HepG2 (cell line): Measurements from ENCODE around the gene GUK1. TPM values are rescaled to one million over a fixed set of nuclear protein-coding genes. Genes with fewer than 3 reads are reported as not detected.

Source experiments
- EEA1 ChIP-seq: sonication (generic); formaldehyde crosslinking; IDR thresholded peaks from 2 replicates; pipeline ENCODE4 v1.5.1; 2020; ENCODE audit warnings: mild to moderate bottlenecking, missing genetic modification reagents, borderline replicate concordance
- KDM5B ChIP-seq: sonication (generic); formaldehyde crosslinking; IDR thresholded peaks from 2 replicates; pipeline ENCODE4 v1.4.0; 2020; ENCODE audit warnings: missing genetic modification reagents, mild to moderate bottlenecking, borderline replicate concordance
- KLF15 ChIP-seq: sonication (generic); formaldehyde crosslinking; IDR thresholded peaks from 2 replicates; pipeline ENCODE4 v1.8.1; 2023; ENCODE audit warnings: borderline replicate concordance, mild to moderate bottlenecking, inconsistent platforms, missing genetic modification reagents, mixed read lengths
- SIN3B ChIP-seq: fragments of 150-350 bp; IDR thresholded peaks from 2 replicates; pipeline ENCODE4 v1.6.1; 2014; ENCODE audit warnings: low read length
- ZNF329 ChIP-seq: sonication (generic); formaldehyde crosslinking; IDR thresholded peaks from 2 replicates; pipeline ENCODE4 v1.9.0; 2021; ENCODE audit warnings: low read depth, mild to moderate bottlenecking, missing genetic modification reagents
- polyA plus RNA-seq, 8 experiments: library from polyadenylated mRNA; depleted of rRNA in 3 of 8; stranded (reverse) in 7 of 8; unstranded in 1 of 8; fragments of >200 nt; fragmentation: Illumina TruSeq in 4 of 8; extraction: Trizol in 4 of 8; gene quantifications; 2 replicates each; pipeline versions ENCODE4 v1.2.1 to v1.2.3, GENCODE V29; 2011 to 2016; ENCODE audit warnings: low read depth in 4 of 8, missing spikeins in 1 of 8, mixed read lengths in 1 of 8; ENCODE audit not compliant: insufficient read depth in 1 of 8
- total RNA-seq, 5 experiments: library from RNA; depleted of rRNA; stranded (reverse); fragments of >200 nt; fragmentation: Illumina TruSeq; extraction: Trizol; gene quantifications; 2 replicates each; pipeline ENCODE4 v1.2.3, GENCODE V29; 2016; ENCODE audit warnings: low read depth in 1 of 5
- TF ChIP-seq, protein P1 (sequence below): sonication (generic); formaldehyde crosslinking; IDR thresholded peaks from 2 replicates; pipeline ENCODE4 v1.4.0; 2020; ENCODE audit warnings: mild to moderate bottlenecking, missing genetic modification reagents
- TF ChIP-seq, protein P2 (sequence below): sonication (generic); formaldehyde crosslinking; IDR thresholded peaks from 2 replicates; pipeline ENCODE4 v1.4.0; 2020; ENCODE audit warnings: mild to moderate bottlenecking, missing genetic modification reagents, borderline replicate concordance
- TF ChIP-seq, protein P3 (sequence below): IDR thresholded peaks from 2 replicates; pipeline ENCODE4 v1.6.1; 2016
- TF ChIP-seq, protein P4 (sequence below): sonication (generic); formaldehyde crosslinking; IDR thresholded peaks from 2 replicates; pipeline ENCODE4 v1.9.0; 2021; ENCODE audit warnings: mild to moderate bottlenecking, missing genetic modification reagents
- TF ChIP-seq, protein P5 (sequence below): sonication (generic); formaldehyde crosslinking; IDR thresholded peaks from 2 replicates; pipeline ENCODE4 v1.4.0; 2020; ENCODE audit warnings: missing genetic modification reagents, borderline replicate concordance

The GUK1 gene
- total and polyA plus RNA-seq, 2 of the 13 experiments (the other 11 are each of a cell fraction or from before 2014, with no cell fraction given): 116 to 154 TPM

DNA sequence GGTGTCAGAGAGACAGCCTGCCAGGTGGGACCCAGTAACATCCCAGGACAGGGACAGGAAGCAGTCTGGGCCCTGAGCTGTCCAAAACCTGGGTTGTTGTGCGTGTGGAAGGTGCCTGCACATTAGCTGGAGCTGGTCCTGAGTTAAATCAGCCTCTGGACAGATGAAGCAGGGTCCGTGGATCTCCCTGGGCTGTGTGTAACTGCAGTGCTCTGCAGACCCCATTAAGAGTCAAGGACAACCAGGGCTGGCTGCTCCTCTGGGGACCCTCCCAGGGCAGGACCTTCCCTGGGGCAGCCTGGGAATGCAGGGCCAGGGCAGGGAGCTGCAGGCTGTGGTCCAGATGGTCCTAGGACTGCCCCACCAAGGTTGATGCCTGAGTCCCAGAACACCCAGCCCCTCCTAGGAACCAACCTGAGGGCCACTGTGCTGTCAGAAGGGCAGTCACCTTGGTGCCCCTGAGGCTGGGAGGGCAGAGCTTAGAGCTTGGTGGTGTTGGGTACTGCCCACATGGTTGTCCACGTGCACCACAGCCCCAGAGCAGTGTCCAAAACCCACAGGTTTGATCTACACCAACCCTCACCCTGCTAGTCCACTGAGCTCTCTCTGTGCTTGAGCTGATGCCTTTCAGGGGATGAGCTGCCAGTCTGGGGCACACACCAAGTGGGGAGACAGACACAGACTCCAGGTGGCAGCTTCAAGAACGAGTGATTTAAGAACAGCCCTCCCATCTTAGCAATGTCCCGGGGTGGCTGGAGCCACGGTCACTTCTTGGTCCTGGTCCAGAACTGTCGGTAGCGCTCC is 33.9 kb upstream of the GUK1 start (continued):
- TF ChIP-seq, protein P1, sequence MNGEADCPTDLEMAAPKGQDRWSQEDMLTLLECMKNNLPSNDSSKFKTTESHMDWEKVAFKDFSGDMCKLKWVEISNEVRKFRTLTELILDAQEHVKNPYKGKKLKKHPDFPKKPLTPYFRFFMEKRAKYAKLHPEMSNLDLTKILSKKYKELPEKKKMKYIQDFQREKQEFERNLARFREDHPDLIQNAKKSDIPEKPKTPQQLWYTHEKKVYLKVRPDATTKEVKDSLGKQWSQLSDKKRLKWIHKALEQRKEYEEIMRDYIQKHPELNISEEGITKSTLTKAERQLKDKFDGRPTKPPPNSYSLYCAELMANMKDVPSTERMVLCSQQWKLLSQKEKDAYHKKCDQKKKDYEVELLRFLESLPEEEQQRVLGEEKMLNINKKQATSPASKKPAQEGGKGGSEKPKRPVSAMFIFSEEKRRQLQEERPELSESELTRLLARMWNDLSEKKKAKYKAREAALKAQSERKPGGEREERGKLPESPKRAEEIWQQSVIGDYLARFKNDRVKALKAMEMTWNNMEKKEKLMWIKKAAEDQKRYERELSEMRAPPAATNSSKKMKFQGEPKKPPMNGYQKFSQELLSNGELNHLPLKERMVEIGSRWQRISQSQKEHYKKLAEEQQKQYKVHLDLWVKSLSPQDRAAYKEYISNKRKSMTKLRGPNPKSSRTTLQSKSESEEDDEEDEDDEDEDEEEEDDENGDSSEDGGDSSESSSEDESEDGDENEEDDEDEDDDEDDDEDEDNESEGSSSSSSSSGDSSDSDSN (CRISPR knock-in tag): no peak
- no peak for TF ChIP-seq SIN3B
- no peak for TF ChIP-seq EEA1
- TF ChIP-seq, protein P2, sequence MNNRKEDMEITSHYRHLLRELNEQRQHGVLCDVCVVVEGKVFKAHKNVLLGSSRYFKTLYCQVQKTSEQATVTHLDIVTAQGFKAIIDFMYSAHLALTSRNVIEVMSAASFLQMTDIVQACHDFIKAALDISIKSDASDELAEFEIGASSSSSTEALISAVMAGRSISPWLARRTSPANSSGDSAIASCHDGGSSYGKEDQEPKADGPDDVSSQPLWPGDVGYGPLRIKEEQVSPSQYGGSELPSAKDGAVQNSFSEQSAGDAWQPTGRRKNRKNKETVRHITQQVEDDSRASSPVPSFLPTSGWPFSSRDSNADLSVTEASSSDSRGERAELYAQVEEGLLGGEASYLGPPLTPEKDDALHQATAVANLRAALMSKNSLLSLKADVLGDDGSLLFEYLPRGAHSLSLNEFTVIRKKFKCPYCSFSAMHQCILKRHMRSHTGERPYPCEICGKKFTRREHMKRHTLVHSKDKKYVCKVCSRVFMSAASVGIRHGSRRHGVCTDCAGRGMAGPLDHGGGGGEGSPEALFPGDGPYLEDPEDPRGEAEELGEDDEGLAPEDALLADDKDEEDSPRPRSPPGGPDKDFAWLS (CRISPR knock-in tag): no peak
- TF ChIP-seq, protein P3, sequence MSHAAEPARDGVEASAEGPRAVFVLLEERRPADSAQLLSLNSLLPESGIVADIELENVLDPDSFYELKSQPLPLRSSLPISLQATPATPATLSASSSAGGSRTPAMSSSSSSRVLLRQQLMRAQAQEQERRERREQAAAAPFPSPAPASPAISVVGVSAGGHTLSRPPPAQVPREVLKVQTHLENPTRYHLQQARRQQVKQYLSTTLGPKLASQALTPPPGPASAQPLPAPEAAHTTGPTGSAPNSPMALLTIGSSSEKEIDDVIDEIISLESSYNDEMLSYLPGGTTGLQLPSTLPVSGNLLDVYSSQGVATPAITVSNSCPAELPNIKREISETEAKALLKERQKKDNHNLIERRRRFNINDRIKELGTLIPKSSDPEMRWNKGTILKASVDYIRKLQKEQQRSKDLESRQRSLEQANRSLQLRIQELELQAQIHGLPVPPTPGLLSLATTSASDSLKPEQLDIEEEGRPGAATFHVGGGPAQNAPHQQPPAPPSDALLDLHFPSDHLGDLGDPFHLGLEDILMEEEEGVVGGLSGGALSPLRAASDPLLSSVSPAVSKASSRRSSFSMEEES: no peak
- no peak for TF ChIP-seq KLF15 (CRISPR knock-in tag)
- no peak for TF ChIP-seq KDM5B (CRISPR knock-in tag)
- TF ChIP-seq, protein P4, sequence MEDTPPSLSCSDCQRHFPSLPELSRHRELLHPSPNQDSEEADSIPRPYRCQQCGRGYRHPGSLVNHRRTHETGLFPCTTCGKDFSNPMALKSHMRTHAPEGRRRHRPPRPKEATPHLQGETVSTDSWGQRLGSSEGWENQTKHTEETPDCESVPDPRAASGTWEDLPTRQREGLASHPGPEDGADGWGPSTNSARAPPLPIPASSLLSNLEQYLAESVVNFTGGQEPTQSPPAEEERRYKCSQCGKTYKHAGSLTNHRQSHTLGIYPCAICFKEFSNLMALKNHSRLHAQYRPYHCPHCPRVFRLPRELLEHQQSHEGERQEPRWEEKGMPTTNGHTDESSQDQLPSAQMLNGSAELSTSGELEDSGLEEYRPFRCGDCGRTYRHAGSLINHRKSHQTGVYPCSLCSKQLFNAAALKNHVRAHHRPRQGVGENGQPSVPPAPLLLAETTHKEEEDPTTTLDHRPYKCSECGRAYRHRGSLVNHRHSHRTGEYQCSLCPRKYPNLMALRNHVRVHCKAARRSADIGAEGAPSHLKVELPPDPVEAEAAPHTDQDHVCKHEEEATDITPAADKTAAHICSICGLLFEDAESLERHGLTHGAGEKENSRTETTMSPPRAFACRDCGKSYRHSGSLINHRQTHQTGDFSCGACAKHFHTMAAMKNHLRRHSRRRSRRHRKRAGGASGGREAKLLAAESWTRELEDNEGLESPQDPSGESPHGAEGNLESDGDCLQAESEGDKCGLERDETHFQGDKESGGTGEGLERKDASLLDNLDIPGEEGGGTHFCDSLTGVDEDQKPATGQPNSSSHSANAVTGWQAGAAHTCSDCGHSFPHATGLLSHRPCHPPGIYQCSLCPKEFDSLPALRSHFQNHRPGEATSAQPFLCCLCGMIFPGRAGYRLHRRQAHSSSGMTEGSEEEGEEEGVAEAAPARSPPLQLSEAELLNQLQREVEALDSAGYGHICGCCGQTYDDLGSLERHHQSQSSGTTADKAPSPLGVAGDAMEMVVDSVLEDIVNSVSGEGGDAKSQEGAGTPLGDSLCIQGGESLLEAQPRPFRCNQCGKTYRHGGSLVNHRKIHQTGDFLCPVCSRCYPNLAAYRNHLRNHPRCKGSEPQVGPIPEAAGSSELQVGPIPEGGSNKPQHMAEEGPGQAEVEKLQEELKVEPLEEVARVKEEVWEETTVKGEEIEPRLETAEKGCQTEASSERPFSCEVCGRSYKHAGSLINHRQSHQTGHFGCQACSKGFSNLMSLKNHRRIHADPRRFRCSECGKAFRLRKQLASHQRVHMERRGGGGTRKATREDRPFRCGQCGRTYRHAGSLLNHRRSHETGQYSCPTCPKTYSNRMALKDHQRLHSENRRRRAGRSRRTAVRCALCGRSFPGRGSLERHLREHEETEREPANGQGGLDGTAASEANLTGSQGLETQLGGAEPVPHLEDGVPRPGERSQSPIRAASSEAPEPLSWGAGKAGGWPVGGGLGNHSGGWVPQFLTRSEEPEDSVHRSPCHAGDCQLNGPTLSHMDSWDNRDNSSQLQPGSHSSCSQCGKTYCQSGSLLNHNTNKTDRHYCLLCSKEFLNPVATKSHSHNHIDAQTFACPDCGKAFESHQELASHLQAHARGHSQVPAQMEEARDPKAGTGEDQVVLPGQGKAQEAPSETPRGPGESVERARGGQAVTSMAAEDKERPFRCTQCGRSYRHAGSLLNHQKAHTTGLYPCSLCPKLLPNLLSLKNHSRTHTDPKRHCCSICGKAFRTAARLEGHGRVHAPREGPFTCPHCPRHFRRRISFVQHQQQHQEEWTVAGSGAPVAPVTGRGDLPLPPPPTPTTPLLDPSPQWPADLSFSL (CRISPR knock-in tag): no peak
- TF ChIP-seq, protein P5, sequence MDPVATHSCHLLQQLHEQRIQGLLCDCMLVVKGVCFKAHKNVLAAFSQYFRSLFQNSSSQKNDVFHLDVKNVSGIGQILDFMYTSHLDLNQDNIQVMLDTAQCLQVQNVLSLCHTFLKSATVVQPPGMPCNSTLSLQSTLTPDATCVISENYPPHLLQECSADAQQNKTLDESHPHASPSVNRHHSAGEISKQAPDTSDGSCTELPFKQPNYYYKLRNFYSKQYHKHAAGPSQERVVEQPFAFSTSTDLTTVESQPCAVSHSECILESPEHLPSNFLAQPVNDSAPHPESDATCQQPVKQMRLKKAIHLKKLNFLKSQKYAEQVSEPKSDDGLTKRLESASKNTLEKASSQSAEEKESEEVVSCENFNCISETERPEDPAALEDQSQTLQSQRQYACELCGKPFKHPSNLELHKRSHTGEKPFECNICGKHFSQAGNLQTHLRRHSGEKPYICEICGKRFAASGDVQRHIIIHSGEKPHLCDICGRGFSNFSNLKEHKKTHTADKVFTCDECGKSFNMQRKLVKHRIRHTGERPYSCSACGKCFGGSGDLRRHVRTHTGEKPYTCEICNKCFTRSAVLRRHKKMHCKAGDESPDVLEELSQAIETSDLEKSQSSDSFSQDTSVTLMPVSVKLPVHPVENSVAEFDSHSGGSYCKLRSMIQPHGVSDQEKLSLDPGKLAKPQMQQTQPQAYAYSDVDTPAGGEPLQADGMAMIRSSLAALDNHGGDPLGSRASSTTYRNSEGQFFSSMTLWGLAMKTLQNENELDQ: no peak
- TF ChIP-seq ZNF329: no peak
- TF ChIP-seq, all 625 proteins: peak for 0
